Gastrocnemius medialis (tissue), 4 donors: Measurements from ENCODE around the gene SMDT1.

Experiments
- CTCF ChIP-seq, 5 experiments: fragments of 450-650 bp in 3 of 5; fragments of 200-600 bp in 2 of 5; sonication (generic) in 2 of 5; IDR thresholded peaks in 4 of 5; conservative IDR thresholded peaks in 1 of 5; 1 replicate in 4 of 5; 2 replicates in 1 of 5; pipeline ENCODE4 v1.5.1; 2016 to 2019; ENCODE audit warnings: antibody characterized with exemption in 5 of 5, mild to moderate bottlenecking in 3 of 5, moderate library complexity in 3 of 5
- POLR2A ChIP-seq, 2 donors: fragments of 450-650 bp; IDR thresholded peaks; one replicate each; pipeline ENCODE4 v1.6.1; 2017; ENCODE audit warnings: antibody characterized with exemption in 2 of 2, mild to moderate bottlenecking in 2 of 2, moderate library complexity in 2 of 2

DNA sequence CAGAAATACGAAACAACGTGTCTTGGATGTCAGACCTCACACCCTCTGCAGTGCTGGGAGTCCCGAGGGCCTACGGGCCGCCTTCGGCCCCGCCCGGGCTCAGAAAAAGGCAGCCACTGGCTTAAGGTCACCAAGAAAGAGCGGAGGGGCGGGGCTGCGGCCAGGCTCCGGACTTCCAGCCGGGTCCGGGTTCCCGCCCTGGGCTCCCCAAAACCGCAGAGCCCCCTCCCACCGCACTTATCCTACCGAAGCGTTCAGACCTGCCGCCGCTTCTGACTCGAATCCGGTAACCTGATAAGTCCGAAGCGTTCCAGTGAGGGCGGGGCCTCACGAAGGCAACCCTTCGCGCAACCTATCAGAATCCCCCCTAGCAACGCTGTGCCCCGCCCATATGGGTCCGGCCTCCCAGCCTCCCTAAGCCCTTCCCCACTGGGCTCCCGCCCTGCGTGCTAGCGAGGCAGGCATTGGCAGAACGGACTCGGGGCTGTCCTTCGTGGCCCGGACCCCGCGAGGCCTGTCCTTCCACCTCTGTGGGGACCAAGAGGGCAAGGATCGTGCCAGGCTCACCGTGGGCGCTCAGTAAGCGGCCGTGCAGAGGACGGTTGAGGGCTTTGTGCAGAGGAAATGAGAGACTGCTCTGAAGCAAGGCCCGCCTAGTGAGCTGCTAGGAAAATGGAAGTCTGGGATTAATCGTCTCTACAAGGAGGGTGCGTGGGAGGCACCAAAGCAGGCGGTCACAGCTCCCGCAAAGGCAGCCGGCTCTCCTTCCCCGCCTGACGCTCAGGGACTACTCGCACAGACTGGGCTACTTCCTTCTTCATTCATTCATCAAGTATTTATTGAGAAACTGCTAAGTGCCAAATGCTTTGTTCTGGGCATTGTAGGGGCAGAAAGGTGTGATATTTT is 8.7 kb upstream of the SMDT1 start, which contains the start of gene NAGA:
- no peak for TF ChIP-seq CTCF (IDR thresholded peaks at IDR 0.05 in 4 of 5, conservative IDR thresholded peaks at IDR 0.05 in 1 of 5)
- peak; percentile 68 to 88 for TF ChIP-seq POLR2A (IDR thresholded peaks at IDR 0.05)
